HEK293 (cell line): Measurements from ENCODE around the gene NRP1.

Experiments
- MZF1 ChIP-seq: fragments of 450-650 bp; formaldehyde crosslinking; IDR thresholded peaks from 2 replicates; pipeline ENCODE4 v1.5.1; 2017; ENCODE audit warnings: missing biosample characterization, missing genetic modification characterization, borderline replicate concordance
- ZNF19 ChIP-seq: fragments of 450-650 bp; formaldehyde crosslinking; IDR thresholded peaks from 2 replicates; pipeline ENCODE4; 2016; ENCODE audit warnings: missing biosample characterization, missing genetic modification characterization, low read depth
- ZNF561 ChIP-seq: fragments of 450-650 bp; IDR thresholded peaks from 2 replicates; pipeline ENCODE4 v1.5.1; 2018; ENCODE audit warnings: missing biosample characterization, missing genetic modification characterization, borderline replicate concordance
- TF ChIP-seq, protein P1 (sequence below): fragments of 450-650 bp; formaldehyde crosslinking; IDR thresholded peaks from 2 replicates; pipeline ENCODE4 v1.5.1; 2016; ENCODE audit warnings: missing biosample characterization, missing genetic modification characterization

DNA sequence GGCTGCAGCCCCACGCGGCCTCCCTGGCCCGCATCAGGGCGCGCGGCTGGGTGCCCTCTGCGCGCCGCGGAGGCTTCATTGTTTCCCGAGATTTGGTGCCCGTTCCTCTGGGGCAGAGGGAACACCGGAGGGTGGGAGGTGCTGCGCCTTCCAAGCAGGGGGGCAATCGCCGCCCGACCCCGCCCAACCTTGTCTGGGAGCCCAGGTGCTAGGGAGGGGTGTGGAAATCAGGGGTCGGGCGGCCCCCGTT, 1.0 kb upstream of the NRP1 start:
- TF ChIP-seq ZNF19 (tag by site-specific recombination) (no peak), MZF1 (tag by site-specific recombination) (no peak), ZNF561 (tag by site-specific recombination) (no peak)
- TF ChIP-seq, protein P1, sequence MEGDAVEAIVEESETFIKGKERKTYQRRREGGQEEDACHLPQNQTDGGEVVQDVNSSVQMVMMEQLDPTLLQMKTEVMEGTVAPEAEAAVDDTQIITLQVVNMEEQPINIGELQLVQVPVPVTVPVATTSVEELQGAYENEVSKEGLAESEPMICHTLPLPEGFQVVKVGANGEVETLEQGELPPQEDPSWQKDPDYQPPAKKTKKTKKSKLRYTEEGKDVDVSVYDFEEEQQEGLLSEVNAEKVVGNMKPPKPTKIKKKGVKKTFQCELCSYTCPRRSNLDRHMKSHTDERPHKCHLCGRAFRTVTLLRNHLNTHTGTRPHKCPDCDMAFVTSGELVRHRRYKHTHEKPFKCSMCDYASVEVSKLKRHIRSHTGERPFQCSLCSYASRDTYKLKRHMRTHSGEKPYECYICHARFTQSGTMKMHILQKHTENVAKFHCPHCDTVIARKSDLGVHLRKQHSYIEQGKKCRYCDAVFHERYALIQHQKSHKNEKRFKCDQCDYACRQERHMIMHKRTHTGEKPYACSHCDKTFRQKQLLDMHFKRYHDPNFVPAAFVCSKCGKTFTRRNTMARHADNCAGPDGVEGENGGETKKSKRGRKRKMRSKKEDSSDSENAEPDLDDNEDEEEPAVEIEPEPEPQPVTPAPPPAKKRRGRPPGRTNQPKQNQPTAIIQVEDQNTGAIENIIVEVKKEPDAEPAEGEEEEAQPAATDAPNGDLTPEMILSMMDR (tag by site-specific recombination), result no peak
